Adipose tissue (tissue), 3 donors: Measurements from ENCODE around the gene LMNTD2. TPM values are rescaled to one million over a fixed set of nuclear protein-coding genes. Genes with fewer than 3 reads are reported as not detected.
"Not testable (repeated sequence)": the region's sequence is repeated elsewhere in the genome, so short reads cannot be mapped to it uniquely, and the experiment has no call there.

Experiments
- H3K27ac ChIP-seq: one replicate; pipeline ENCODE4 v1.5.1; 2013; ENCODE audit warnings: low read depth, low read length
- WGBS, 3 donors: extraction: QIAGEN DNeasy Blood & Tissue Kit; methylation state at CpG; one replicate each; pipeline ENCODE4 v1.1.7; 2013; 5-methylcytosine and 5-hydroxymethylcytosine counted together
- polyA plus RNA-seq, 3 donors: library from polyadenylated mRNA; stranded (reverse); fragments of 200-250 nt; gene quantifications; one replicate each; pipeline ENCODE4 v1.2.3, GENCODE V29; 2013
- donor health status: healthy with polysubstance abuse.
- donor health status: Bipolar disorder and iron deficiency.
- donor health status: healthy.

The LMNTD2 gene
- polyA plus RNA-seq, 3 donors = 1.2 to 5.2 (median 1.9) TPM

- H3K27ac ChIP-seq = not testable (repeated sequence)
- WGBS, 3 donors = 39 to 63% (median 46%) methylated on average over 14 of the region's 14 CpGs
These were observed 13.6 kb upstream of the LMNTD2 start for GRCh38 chr11:574031-574570.

- WGBS, 3 donors = 86 to 94% (median 86%) methylated on average over 16 of the region's 16 CpGs
- no peak overlapping the region for H3K27ac ChIP-seq
These were observed 12.7 kb upstream of the LMNTD2 start for GRCh38 chr11:573146-573759.

GRCh38 chr11:571802-572185 lies 11.3 kb upstream of the LMNTD2 start:
- no peak overlapping the region for H3K27ac ChIP-seq
- WGBS, 3 donors = 69 to 79% (median 73%) methylated on average over 8 of the region's 8 CpGs

GRCh38 chr11:569158-569885 lies 8.8 kb upstream of the LMNTD2 start:
- H3K27ac ChIP-seq = no peak overlapping the region
- 30 to 45% (median 33%) methylated on average over 36 of the region's 36 CpGs for WGBS, 3 donors

GRCh38 chr11:568306-569157 lies 8.0 kb upstream of the LMNTD2 start:
- no peak overlapping the region for H3K27ac ChIP-seq
- WGBS, 3 donors = 1 to 2% (median 1%) methylated on average over 82 to 123 of the region's 123 CpGs

GRCh38 chr11:567629-568292 lies 7.2 kb upstream of the LMNTD2 start:
- 26 to 35% (median 28%) methylated on average over 28 to 41 of the region's 41 CpGs for WGBS, 3 donors
- H3K27ac ChIP-seq = no peak overlapping the region

- 89 to 93% (median 91%) methylated on average over 18 of the region's 18 CpGs for WGBS, 3 donors
- H3K27ac ChIP-seq = no peak overlapping the region
These were observed 6.6 kb upstream of the LMNTD2 start for GRCh38 chr11:567011-567628.

GRCh38 chr11:565921-566509 lies 5.5 kb upstream of the LMNTD2 start:
- H3K27ac ChIP-seq = no peak overlapping the region
- 77 to 87% (median 84%) methylated on average over 11 to 12 of the region's 12 CpGs for WGBS, 3 donors

- no peak overlapping the region for H3K27ac ChIP-seq
- 84 to 91% (median 87%) methylated on average over 12 of the region's 12 CpGs for WGBS, 3 donors
These were observed 3.5 kb upstream of the LMNTD2 start for GRCh38 chr11:563812-564578.

GRCh38 chr11:563066-563811 lies 2.7 kb upstream of the LMNTD2 start:
- 87 to 90% (median 89%) methylated on average over 18 of the region's 18 CpGs for WGBS, 3 donors

GRCh38 chr11:562046-562645 lies 1.6 kb upstream of the LMNTD2 start:
- H3K27ac ChIP-seq = no peak overlapping the region
- WGBS, 3 donors = 87 to 94% (median 90%) methylated on average over 29 of the region's 29 CpGs

More at GRCh38 chr11:563066-563811, 2.7 kb upstream of the LMNTD2 start:
- H3K27ac ChIP-seq = no peak overlapping the region

GRCh38 chr11:561148-562003 lies 838 bp upstream of the LMNTD2 start:
- no peak overlapping the region for H3K27ac ChIP-seq
- 5 to 9% (median 9%) methylated on average over 56 to 67 of the region's 67 CpGs for WGBS, 3 donors

- H3K27ac ChIP-seq = no peak overlapping the region
- 48 to 73% (median 73%) methylated on average over 18 of the region's 18 CpGs for WGBS, 3 donors
These were observed 730 bp downstream of the LMNTD2 start for GRCh38 chr11:559712-560304.

GRCh38 chr11:559020-559620 lies 1.4 kb downstream of the LMNTD2 start:
- WGBS, 3 donors = 77 to 86% (median 81%) methylated on average over 15 of the region's 15 CpGs
- no peak overlapping the region for H3K27ac ChIP-seq
